ENCODE measurements around the gene GADD45GIP1. TPM values are rescaled to one million over a fixed set of nuclear protein-coding genes. Genes with fewer than 3 reads are reported as not detected.
"Not testable (repeated sequence)": the region's sequence is repeated elsewhere in the genome, so short reads cannot be mapped to it uniquely, and the experiment has no call there.

The GADD45GIP1 gene
- total and polyA plus RNA-seq, 2 donors (not counting 1 experiment from before 2014, with no cell fraction given): 12.6 to 17.5 TPM

GRCh38 chr19:12957389-12957952, 448 bp upstream of the GADD45GIP1 start:
- not testable (repeated sequence) for H3K9me3 Mint-ChIP-seq (ENCODE audit: insufficient read depth); H3K9me3 ChIP-seq (ENCODE audit: control extremely low read depth in 1 of 3, control insufficient read depth in 2 of 3, insufficient read depth in 1 of 3, low read length in 2 of 3); H3K27me3 ChIP-seq (replicated peaks in 1 of 4; ENCODE audit: control extremely low read depth in 1 of 4, control insufficient read depth in 3 of 4, insufficient read depth in 4 of 4, low read length in 3 of 4); DNase-seq; H3K79me2 ChIP-seq (ENCODE audit: control insufficient read depth, insufficient read depth, low read length); H3K27me3 Mint-ChIP-seq
- ATAC-seq (ENCODE audit: low read depth): peak; percentile 35
- intact Hi-C loops (cut with micrococcal nuclease): loop anchor here (1.0 to 2.0 kb wide), 3 partner anchors 8 to 19 kb away; partner anchors contain the start of genes CALR and RAD23A
- peaks cover 30% of the 10 kb centered on the region for H3K4me1 Mint-ChIP-seq
- Histone ChIP-seq H3K36me3 (replicated peaks in 1 of 2; ENCODE audit: control extremely low read depth in 1 of 2, control insufficient read depth in 1 of 2, extremely low read depth in 1 of 2, insufficient read depth in 2 of 2, low read length in 1 of 2) (peaks cover 5 to 19% of the 10 kb centered on the region in 2 experiments), H3K27ac (ENCODE audit: low read length in 2 of 2) (peak overlapping the region; percentile 75 to 90), H3K4me3 (ENCODE audit: control extremely low read depth in 1 of 5, extremely low read depth in 1 of 5, insufficient read depth in 1 of 5, low read depth in 2 of 5, low read length in 4 of 5) (peak overlapping the region; percentile 60 to 83 (median 65)), H3K9ac (ENCODE audit: low read length) (peak overlapping the region; percentile 74), H3K4me2 (replicated peaks; ENCODE audit: low read depth, low read length, poor library complexity, severe bottlenecking) (peak overlapping the region; percentile 82), H4K20me1 (ENCODE audit: control insufficient read depth, insufficient read depth, low read length, poor library complexity, severe bottlenecking) (peaks cover 19% of the 10 kb centered on the region), H3K4me1 (ENCODE audit: control insufficient read depth in 2 of 2, insufficient read depth in 2 of 2, low read length in 2 of 2) (peaks cover 21 to 36% of the 10 kb centered on the region in 2 donors), H2AFZ (ENCODE audit: insufficient read depth, low read depth, low read length, poor library complexity, severe bottlenecking) (peak overlapping the region; percentile 98)
- 44% methylated on average over 8 of the region's 31 CpGs for WGBS (ENCODE audit: insufficient coverage)
- H3K27ac Mint-ChIP-seq: peak overlapping the region; percentile 95
- ChIA-PET CTCF (interaction anchor here (1.1 to 2.5 kb wide), 2 partner anchors 8 to 11 kb away, joined by 3 to 20 read pairs; partner anchors contain the start of gene RAD23A), POLR2A (interaction anchor here (0.6 to 0.7 kb wide), 2 partner anchors 66 to 307 kb away, joined by 3 to 14 read pairs; no protein-coding TSS in a partner anchor)
- peak overlapping the region; percentile 91 for H3K4me3 Mint-ChIP-seq

- no peaks in the 10 kb centered on the region for H3K9me3 ChIP-seq (ENCODE audit: control extremely low read depth in 1 of 3, control insufficient read depth in 2 of 3, insufficient read depth in 1 of 3, low read length in 2 of 3)
- no peak for ATAC-seq (ENCODE audit: low read depth)
- H3K4me2 ChIP-seq (replicated peaks; ENCODE audit: low read depth, low read length, poor library complexity, severe bottlenecking): peak overlapping the region; percentile 82
- H3K79me2 ChIP-seq (ENCODE audit: control insufficient read depth, insufficient read depth, low read length): peaks cover 4% of the 10 kb centered on the region
- H2AFZ ChIP-seq (ENCODE audit: insufficient read depth, low read depth, low read length, poor library complexity, severe bottlenecking): no peak overlapping the region
- Mint-ChIP-seq H3K27me3 (peaks cover 2% of the 10 kb centered on the region), H3K4me1 (peaks cover 30% of the 10 kb centered on the region), H3K27ac (peak overlapping the region; percentile 74), H3K4me3 (peak overlapping the region; percentile 91), H3K9me3 (ENCODE audit: insufficient read depth) (no peaks in the 10 kb centered on the region)
- DNase-seq: peak; percentile 23
- H3K4me3 ChIP-seq (ENCODE audit: control extremely low read depth in 1 of 5, extremely low read depth in 1 of 5, insufficient read depth in 1 of 5, low read depth in 2 of 5, low read length in 4 of 5): peak overlapping the region in 4 of 5 experiments; percentile 64 to 83 (median 70)
- peak overlapping the region; percentile 75 to 90 for H3K27ac ChIP-seq (ENCODE audit: low read length in 2 of 2)
- peaks cover 21 to 36% of the 10 kb centered on the region in 2 donors for H3K4me1 ChIP-seq (ENCODE audit: control insufficient read depth in 2 of 2, insufficient read depth in 2 of 2, low read length in 2 of 2)
- peak overlapping the region; percentile 74 for H3K9ac ChIP-seq (ENCODE audit: low read length)
- H4K20me1 ChIP-seq (ENCODE audit: control insufficient read depth, insufficient read depth, low read length, poor library complexity, severe bottlenecking): peaks cover 24% of the 10 kb centered on the region
- intact Hi-C loops (cut with micrococcal nuclease): loop anchor here (2.0 kb wide), 1 partner anchor 17 kb away; the partner anchor contains the start of gene CALR
- 73% methylated on average over 12 of the region's 12 CpGs for WGBS (ENCODE audit: insufficient coverage)
- ChIA-PET CTCF (interaction anchor here (0.8 to 2.5 kb wide), 3 partner anchors 9 to 36 kb away, joined by 3 to 20 read pairs (median 3); partner anchors contain the start of gene SYCE2), POLR2A (no interaction called here)
- TF ChIP-seq CTCF (IDR thresholded peaks at IDR 0.05) (no peak), EZH2 (IDR thresholded peaks at IDR 0.05; ENCODE audit: borderline replicate concordance, insufficient read depth, low read depth, low read length, poor library complexity, severe bottlenecking) (no peak)
- H3K36me3 ChIP-seq (replicated peaks in 1 of 2; ENCODE audit: control extremely low read depth in 1 of 2, control insufficient read depth in 1 of 2, extremely low read depth in 1 of 2, insufficient read depth in 2 of 2, low read length in 1 of 2): peaks cover 5 to 32% of the 10 kb centered on the region in 2 experiments
- H3K27me3 ChIP-seq (replicated peaks in 1 of 4; ENCODE audit: control extremely low read depth in 1 of 4, control insufficient read depth in 3 of 4, insufficient read depth in 4 of 4, low read length in 3 of 4): no peaks in the 10 kb centered on the region
These were observed 1.0 kb downstream of the GADD45GIP1 start for GRCh38 chr19:12955996-12956395.

GRCh38 chr19:12955575-12955974, 1.4 kb downstream of the GADD45GIP1 start:
- peaks cover 5 to 36% of the 10 kb centered on the region in 2 experiments for H3K36me3 ChIP-seq (replicated peaks in 1 of 2; ENCODE audit: control extremely low read depth in 1 of 2, control insufficient read depth in 1 of 2, extremely low read depth in 1 of 2, insufficient read depth in 2 of 2, low read length in 1 of 2)
- H3K27me3 ChIP-seq (replicated peaks in 1 of 4; ENCODE audit: control extremely low read depth in 1 of 4, control insufficient read depth in 3 of 4, insufficient read depth in 4 of 4, low read length in 3 of 4); H3K9me3 Mint-ChIP-seq (ENCODE audit: insufficient read depth); DNase-seq; H3K9me3 ChIP-seq (ENCODE audit: control extremely low read depth in 1 of 3, control insufficient read depth in 2 of 3, insufficient read depth in 1 of 3, low read length in 2 of 3); H3K9ac ChIP-seq (ENCODE audit: low read length); H3K4me3 ChIP-seq (ENCODE audit: control extremely low read depth in 1 of 5, extremely low read depth in 1 of 5, insufficient read depth in 1 of 5, low read depth in 2 of 5, low read length in 4 of 5); H3K27me3 Mint-ChIP-seq; H2AFZ ChIP-seq (ENCODE audit: insufficient read depth, low read depth, low read length, poor library complexity, severe bottlenecking); intact Hi-C loops (cut with micrococcal nuclease); POLR2A ChIA-PET; H3K79me2 ChIP-seq (ENCODE audit: control insufficient read depth, insufficient read depth, low read length); ATAC-seq (ENCODE audit: low read depth): not testable (repeated sequence)
- WGBS (ENCODE audit: insufficient coverage): 99% methylated on average over 7 of the region's 9 CpGs
- H3K27ac ChIP-seq (ENCODE audit: low read length in 2 of 2): peak overlapping the region; percentile 75 to 90
- H3K27ac Mint-ChIP-seq: peak overlapping the region; percentile 74
- peak overlapping the region; percentile 82 for H3K4me2 ChIP-seq (replicated peaks; ENCODE audit: low read depth, low read length, poor library complexity, severe bottlenecking)
- peaks cover 21 to 36% of the 10 kb centered on the region in 2 donors for H3K4me1 ChIP-seq (ENCODE audit: control insufficient read depth in 2 of 2, insufficient read depth in 2 of 2, low read length in 2 of 2)
- peaks cover 24% of the 10 kb centered on the region for H4K20me1 ChIP-seq (ENCODE audit: control insufficient read depth, insufficient read depth, low read length, poor library complexity, severe bottlenecking)
- H3K4me3 Mint-ChIP-seq: peak overlapping the region; percentile 91
- H3K4me1 Mint-ChIP-seq: peaks cover 30% of the 10 kb centered on the region
- CTCF ChIA-PET: interaction anchor here (0.8 to 2.5 kb wide), 4 partner anchors 9 to 139 kb away, joined by 3 to 20 read pairs (median 3); partner anchors contain the start of gene SYCE2

Data from B cell (primary cell).